Tibial nerve (tissue), 4 donors: Measurements from ENCODE around the gene ELFN1. TPM values are rescaled to one million over a fixed set of nuclear protein-coding genes. Genes with fewer than 3 reads are reported as not detected.

ENCODE experiments used
- DNase-seq, 2 donors: peaks; one replicate each; pipeline ENCODE4 v3.0.0-alpha.2; 2019; ENCODE audit warnings: low spot score in 2 of 2
- H3K27ac ChIP-seq, 4 donors: fragments of 200-600 bp; sonication (generic) in 3 of 4; one replicate each; pipeline ENCODE4 v1.5.1; 2017 to 2019; ENCODE audit warnings: mild to moderate bottlenecking in 1 of 4
- H3K27me3 ChIP-seq, 2 donors: fragments of 200-600 bp; sonication (generic) in 1 of 2; one replicate each; pipeline versions ENCODE4 v1.5.1 to v1.6.0; 2017 to 2019
- H3K36me3 ChIP-seq, 3 donors: fragments of 200-600 bp; sonication (generic); one replicate each; pipeline ENCODE4 v1.5.1; 2018 to 2019
- H3K4me1 ChIP-seq, 4 donors: fragments of 200-600 bp; sonication (generic) in 3 of 4; one replicate each; pipeline ENCODE4 v1.5.1; 2017 to 2019
- H3K4me3 ChIP-seq, 4 donors: fragments of 200-600 bp; sonication (generic) in 3 of 4; one replicate each; pipeline ENCODE4 v1.5.1; 2017 to 2019; ENCODE audit warnings: mild to moderate bottlenecking in 1 of 4, moderate library complexity in 1 of 4
- H3K9me3 ChIP-seq, 4 donors: fragments of 200-600 bp; sonication (generic) in 3 of 4; one replicate each; pipeline ENCODE4 v1.5.1; 2017 to 2019
- CTCF ChIP-seq, 5 experiments: fragments of 200-600 bp in 3 of 5; fragments of 450-650 bp in 2 of 5; sonication (generic) in 3 of 5; IDR thresholded peaks; one replicate each; pipeline ENCODE4 v1.5.1; 2016 to 2019; ENCODE audit warnings: antibody characterized with exemption in 5 of 5, mild to moderate bottlenecking in 3 of 5, moderate library complexity in 2 of 5
- EP300 ChIP-seq, 2 donors: sonication (generic); formaldehyde crosslinking; IDR thresholded peaks; one replicate each; pipeline ENCODE4 v1.6.1; 2017; ENCODE audit warnings: antibody characterized with exemption in 2 of 2, mild to moderate bottlenecking in 1 of 2
- POLR2A ChIP-seq, 2 donors: fragments of 450-650 bp; IDR thresholded peaks; one replicate each; pipeline ENCODE4 v1.6.1; 2017; ENCODE audit warnings: antibody characterized with exemption in 2 of 2, mild to moderate bottlenecking in 2 of 2, moderate library complexity in 2 of 2
- WGBS, 2 donors: methylation state at CpG; one replicate each; pipeline ENCODE4 v1.1.5; 2018; 5-methylcytosine and 5-hydroxymethylcytosine counted together
- total RNA-seq, 4 donors: library from RNA; depleted of rRNA; stranded (reverse); fragments of >200 nt; gene quantifications; one replicate each; pipeline ENCODE4 v1.1.0, GENCODE V29; 2016

ELFN1 gene
- total RNA-seq, 4 donors from 2014 or later, result 0.21 to 2.4 (median 1.5) TPM

- WGBS, 2 donors, result 68 to 70% methylated on average over 17 to 26 of the region's 29 CpGs
- H3K4me3 ChIP-seq, result no peak overlapping the region
- no peaks in the 10 kb centered on the region for H3K36me3 ChIP-seq
- peaks cover 3 to 88% of the 10 kb centered on the region in 2 donors for H3K27me3 ChIP-seq
- TF ChIP-seq POLR2A (IDR thresholded peaks at IDR 0.05), result no peak
- TF ChIP-seq EP300 (IDR thresholded peaks at IDR 0.05), result no peak
- TF ChIP-seq CTCF (IDR thresholded peaks at IDR 0.05), result no peak
- H3K27ac ChIP-seq, result no peak overlapping the region
- peaks cover 0 to 9% (median 3%) of the 10 kb centered on the region in 4 donors for H3K4me1 ChIP-seq
- DNase-seq, result peak in 1 of 2 donors; percentile 6
- no peaks in the 10 kb centered on the region for H3K9me3 ChIP-seq
Observed at GRCh38 chr7:1675036-1675671, 5.1 kb downstream of the ELFN1 start.

GRCh38 chr7:1675673-1676549 is 5.8 kb downstream of the ELFN1 start:
- Histone ChIP-seq H3K4me1 (peaks cover 0 to 1% (median 0%) of the 10 kb centered on the region in 4 donors), H3K4me3 (no peak overlapping the region), H3K36me3 (no peaks in the 10 kb centered on the region), H3K9me3 (no peaks in the 10 kb centered on the region), H3K27me3 (peaks cover 0 to 82% of the 10 kb centered on the region in 2 donors), H3K27ac (no peak overlapping the region)
- peak in 1 of 2 donors; percentile 9 for DNase-seq
- TF ChIP-seq POLR2A (IDR thresholded peaks at IDR 0.05), result no peak
- no peak for TF ChIP-seq CTCF (IDR thresholded peaks at IDR 0.05)
- TF ChIP-seq EP300 (IDR thresholded peaks at IDR 0.05), result no peak
- WGBS, 2 donors, result 63 to 70% methylated on average over 26 to 27 of the region's 30 CpGs

GRCh38 chr7:1676550-1677078 is 6.5 kb downstream of the ELFN1 start:
- DNase-seq, result peak in 1 of 2 donors; percentile 3
- Histone ChIP-seq H3K36me3 (no peaks in the 10 kb centered on the region), H3K9me3 (no peaks in the 10 kb centered on the region), H3K27ac (no peak overlapping the region), H3K4me3 (no peak overlapping the region), H3K27me3 (peaks cover 0 to 75% of the 10 kb centered on the region in 2 donors), H3K4me1 (no peaks in the 10 kb centered on the region)
- TF ChIP-seq EP300 (IDR thresholded peaks at IDR 0.05) (no peak), POLR2A (IDR thresholded peaks at IDR 0.05) (no peak), CTCF (IDR thresholded peaks at IDR 0.05) (no peak)
- 64 to 70% methylated on average over 23 of the region's 23 CpGs for WGBS, 2 donors

GRCh38 chr7:1677206-1678080 is 7.4 kb downstream of the ELFN1 start:
- 63 to 70% methylated on average over 25 of the region's 25 CpGs for WGBS, 2 donors
- peak in 1 of 2 donors; percentile 6 for DNase-seq
- peaks cover 0 to 2% (median 0%) of the 10 kb centered on the region in 4 donors for H3K9me3 ChIP-seq
- no peaks in the 10 kb centered on the region for H3K4me1 ChIP-seq
- no peaks in the 10 kb centered on the region for H3K36me3 ChIP-seq
- H3K27me3 ChIP-seq, result peaks cover 0 to 67% of the 10 kb centered on the region in 2 donors
- H3K4me3 ChIP-seq, result no peak overlapping the region
- TF ChIP-seq POLR2A (IDR thresholded peaks at IDR 0.05) (no peak), EP300 (IDR thresholded peaks at IDR 0.05) (no peak), CTCF (IDR thresholded peaks at IDR 0.05) (no peak)
- no peak overlapping the region for H3K27ac ChIP-seq
